ENCODE results near the gene DMBT1. TPM values are rescaled to one million over a fixed set of nuclear protein-coding genes. Genes with fewer than 3 reads are reported as not detected.

DMBT1 gene
- total RNA-seq, 1 donor from 2014 or later, result 0.15 TPM

- DNase-seq (ENCODE audit: low spot score) (no peak), ATAC-seq (no peak)
These were observed 103.9 kb downstream of the DMBT1 start for GRCh38 chr10:122664501-122664900.

- no peak for DNase-seq (ENCODE audit: low spot score)
- ATAC-seq, result no peak
These were observed 104.8 kb downstream of the DMBT1 start for GRCh38 chr10:122665329-122665860.

GRCh38 chr10:122665946-122666345 lies 105.4 kb downstream of the DMBT1 start:
- ATAC-seq (no peak), DNase-seq (ENCODE audit: low spot score) (no peak)

- no peak for DNase-seq (ENCODE audit: low spot score)
- ATAC-seq, result peak; percentile 52
These were observed 108.5 kb downstream of the DMBT1 start for GRCh38 chr10:122669045-122669444.

- DNase-seq (ENCODE audit: low spot score), result no peak
These were observed 109.3 kb downstream of the DMBT1 start for GRCh38 chr10:122669842-122670241.

GRCh38 chr10:122671355-122671754 lies 110.8 kb downstream of the DMBT1 start:
- no peak for DNase-seq (ENCODE audit: low spot score)
- no peak for ATAC-seq

More at GRCh38 chr10:122669842-122670241, 109.3 kb downstream of the DMBT1 start:
- no peak for ATAC-seq

GRCh38 chr10:122672655-122673054 lies 112.1 kb downstream of the DMBT1 start:
- no peak for ATAC-seq
- DNase-seq (ENCODE audit: low spot score), result no peak

GRCh38 chr10:122673269-122673668 lies 112.7 kb downstream of the DMBT1 start:
- no peak for ATAC-seq
- DNase-seq (ENCODE audit: low spot score), result no peak

GRCh38 chr10:122673731-122674130 lies 113.2 kb downstream of the DMBT1 start:
- DNase-seq (ENCODE audit: low spot score) (no peak), ATAC-seq (no peak)

GRCh38 chr10:122674781-122675180 lies 114.2 kb downstream of the DMBT1 start:
- ATAC-seq, result peak; percentile 34
- no peak for DNase-seq (ENCODE audit: low spot score)

- ATAC-seq, result no peak
- DNase-seq (ENCODE audit: low spot score), result no peak
These were observed 114.7 kb downstream of the DMBT1 start for GRCh38 chr10:122675278-122675677.

GRCh38 chr10:122678266-122678665 lies 117.7 kb downstream of the DMBT1 start:
- DNase-seq (ENCODE audit: low spot score) (no peak), ATAC-seq (no peak)

- ATAC-seq (no peak), DNase-seq (ENCODE audit: low spot score) (no peak)
These were observed 122.0 kb downstream of the DMBT1 start for GRCh38 chr10:122682522-122682921.

GRCh38 chr10:122688293-122688989 lies 127.9 kb downstream of the DMBT1 start:
- ATAC-seq (peak; percentile 40), DNase-seq (ENCODE audit: low spot score) (no peak)

GRCh38 chr10:122689146-122689820 lies 128.7 kb downstream of the DMBT1 start:
- ATAC-seq (no peak), DNase-seq (ENCODE audit: low spot score) (no peak)

GRCh38 chr10:122692744-122693143 lies 132.2 kb downstream of the DMBT1 start:
- ATAC-seq, result no peak
- no peak for DNase-seq (ENCODE audit: low spot score)

Other genes with a start within 250 kb of the DMBT1 start
- 21.1 TPM for gene PLEKHA1, start 186.0 kb upstream of the DMBT1 start, total RNA-seq
- gene ARMS2, start 106.1 kb upstream of the DMBT1 start, total RNA-seq, result not detected
- gene HTRA1, start 99.2 kb upstream of the DMBT1 start, total RNA-seq, result 83.1 TPM
- not detected for gene C10orf120, start 139.1 kb downstream of the DMBT1 start, total RNA-seq